Activated T-helper 2 cell treated with anti-CD3 and anti-CD28 coated beads, Interferon-gamma antibody, Interleukin-2, Interleukin-4, amounts not matched to agents 10 μg/mL and 5 μg/mL and 100 μg/mL, durations not matched to agents 14 hours and 24 hours and 36 hours (primary cell): ENCODE data around the gene GIMAP5. TPM values are rescaled to one million over a fixed set of nuclear protein-coding genes. Genes with fewer than 3 reads are reported as not detected.

Experiments used
- DNase-seq: peaks from one replicate; pipeline ENCODE4 v3.0.0; 2021; ENCODE audit warnings: low spot score
- H3K27ac Mint-ChIP-seq: one replicate; pipeline ENCODE4 v1.8.0; 2021; ENCODE audit warnings: mixed read lengths
- H3K27me3 Mint-ChIP-seq: one replicate; pipeline ENCODE4 v1.8.0; 2021; ENCODE audit warnings: low read depth, mixed read lengths
- H3K36me3 Mint-ChIP-seq: one replicate; pipeline ENCODE4 v1.8.0; 2021; ENCODE audit warnings: low read depth, mixed read lengths
- H3K4me1 Mint-ChIP-seq: one replicate; pipeline ENCODE4 v1.8.0; 2021; ENCODE audit warnings: low read depth, mixed read lengths
- H3K4me3 Mint-ChIP-seq: one replicate; pipeline ENCODE4 v1.8.0; 2021; ENCODE audit warnings: low read depth, mild to moderate bottlenecking, moderate library complexity, mixed read lengths
- H3K9me3 Mint-ChIP-seq: one replicate; pipeline ENCODE4 v1.8.0; 2021; ENCODE audit warnings: mixed read lengths
- intact Hi-C: fragments of 100-400 bp; cut with micrococcal nuclease; formaldehyde crosslinking; loops from one replicate; pipeline ENCODE4 v1.15.1; 2023
- total RNA-seq: library from RNA; stranded (reverse); gene quantifications from 2 replicates; pipeline ENCODE4 v1.2.3, GENCODE V29; 2022

Gene GIMAP5
- total RNA-seq, 1 donor from 2014 or later, result 46.7 TPM

DNA sequence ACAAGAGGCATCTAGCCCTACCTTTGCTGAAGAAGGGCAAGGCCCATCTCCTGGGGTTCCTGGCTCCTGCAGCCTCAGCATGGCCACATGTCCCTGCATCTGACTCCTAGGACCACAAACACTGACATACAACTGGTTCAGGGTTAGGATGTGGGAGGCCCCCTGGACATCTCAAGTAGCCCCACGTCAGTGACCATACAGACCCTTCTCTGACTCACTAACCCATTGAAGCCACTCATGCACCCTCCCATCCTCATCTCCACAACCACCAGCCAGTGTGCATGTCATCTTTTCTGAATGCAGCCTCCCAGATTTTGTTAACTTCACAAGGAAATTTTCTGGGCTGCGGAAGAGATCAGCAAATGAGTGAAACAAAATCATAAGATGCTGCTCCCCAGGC lies 44.7 kb downstream of the GIMAP5 start:
- Mint-ChIP-seq H3K27ac (no peak overlapping the region), H3K4me1 (peaks cover 2% of the 10 kb centered on the region), H3K9me3 (no peaks in the 10 kb centered on the region), H3K4me3 (no peak overlapping the region), H3K27me3 (peaks cover 25% of the 10 kb centered on the region), H3K36me3 (no peaks in the 10 kb centered on the region)
- DNase-seq, result no peak
- intact Hi-C loops, result no loop called here

DNA sequence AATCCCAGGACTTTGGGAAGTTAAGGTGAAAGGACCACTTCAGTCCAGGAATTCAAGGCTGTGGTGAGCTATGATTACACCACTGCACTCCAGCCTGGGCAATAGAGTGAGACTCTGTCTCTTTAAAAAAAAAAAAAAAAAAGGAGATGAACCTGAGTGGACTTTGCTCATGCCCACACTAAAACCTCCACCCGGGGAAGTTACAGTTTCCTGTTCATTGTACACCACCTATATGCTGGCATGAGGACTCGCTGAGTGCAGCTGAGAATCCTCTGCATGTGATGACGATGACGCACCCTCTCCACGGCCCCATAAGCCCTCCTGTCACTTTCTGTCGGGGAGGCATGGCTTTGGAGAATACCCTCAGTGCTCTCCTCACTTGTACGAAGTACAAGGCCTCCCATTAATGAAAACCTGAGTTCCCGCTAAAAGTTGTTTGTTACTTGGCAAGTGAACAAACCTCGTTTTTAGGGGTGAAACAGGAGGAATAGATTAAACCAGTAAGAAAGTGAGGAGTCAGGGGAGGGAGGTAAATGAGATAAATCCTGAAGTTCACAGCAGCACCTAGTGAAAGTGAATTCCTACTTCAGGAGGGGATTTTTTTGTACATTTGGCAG lies 47.0 kb downstream of the GIMAP5 start:
- H3K27me3 Mint-ChIP-seq, result peaks cover 15% of the 10 kb centered on the region
- no peaks in the 10 kb centered on the region for H3K9me3 Mint-ChIP-seq
- no peak overlapping the region for H3K4me3 Mint-ChIP-seq
- DNase-seq, result no peak
- intact Hi-C loops, result no loop called here
- no peaks in the 10 kb centered on the region for H3K36me3 Mint-ChIP-seq
- no peak overlapping the region for H3K27ac Mint-ChIP-seq
- peaks cover 2% of the 10 kb centered on the region for H3K4me1 Mint-ChIP-seq

DNA sequence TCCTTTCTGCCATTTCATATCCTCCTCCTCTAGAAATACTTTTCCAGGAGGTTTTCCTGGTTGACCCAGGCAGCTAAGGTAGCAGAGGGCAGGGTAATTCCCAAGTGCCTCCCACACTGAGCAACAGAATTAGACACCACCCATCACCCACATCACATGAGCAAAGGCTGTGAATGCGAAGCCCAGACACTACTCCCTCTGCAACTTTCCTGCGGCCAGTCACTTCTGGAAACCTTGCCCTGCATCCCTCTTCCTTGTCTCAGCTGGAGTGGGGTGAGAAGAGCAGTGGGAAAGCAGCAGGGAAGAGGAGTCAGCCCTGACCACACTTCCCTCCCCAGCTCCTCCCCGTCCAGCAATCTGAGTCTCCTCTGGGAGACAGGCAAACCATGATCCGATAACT lies 47.7 kb downstream of the GIMAP5 start:
- intact Hi-C loops, result no loop called here
- Mint-ChIP-seq H3K27me3 (peaks cover 15% of the 10 kb centered on the region), H3K36me3 (no peaks in the 10 kb centered on the region), H3K9me3 (no peaks in the 10 kb centered on the region), H3K27ac (no peak overlapping the region), H3K4me1 (peaks cover 2% of the 10 kb centered on the region), H3K4me3 (no peak overlapping the region)
- no peak for DNase-seq

DNA sequence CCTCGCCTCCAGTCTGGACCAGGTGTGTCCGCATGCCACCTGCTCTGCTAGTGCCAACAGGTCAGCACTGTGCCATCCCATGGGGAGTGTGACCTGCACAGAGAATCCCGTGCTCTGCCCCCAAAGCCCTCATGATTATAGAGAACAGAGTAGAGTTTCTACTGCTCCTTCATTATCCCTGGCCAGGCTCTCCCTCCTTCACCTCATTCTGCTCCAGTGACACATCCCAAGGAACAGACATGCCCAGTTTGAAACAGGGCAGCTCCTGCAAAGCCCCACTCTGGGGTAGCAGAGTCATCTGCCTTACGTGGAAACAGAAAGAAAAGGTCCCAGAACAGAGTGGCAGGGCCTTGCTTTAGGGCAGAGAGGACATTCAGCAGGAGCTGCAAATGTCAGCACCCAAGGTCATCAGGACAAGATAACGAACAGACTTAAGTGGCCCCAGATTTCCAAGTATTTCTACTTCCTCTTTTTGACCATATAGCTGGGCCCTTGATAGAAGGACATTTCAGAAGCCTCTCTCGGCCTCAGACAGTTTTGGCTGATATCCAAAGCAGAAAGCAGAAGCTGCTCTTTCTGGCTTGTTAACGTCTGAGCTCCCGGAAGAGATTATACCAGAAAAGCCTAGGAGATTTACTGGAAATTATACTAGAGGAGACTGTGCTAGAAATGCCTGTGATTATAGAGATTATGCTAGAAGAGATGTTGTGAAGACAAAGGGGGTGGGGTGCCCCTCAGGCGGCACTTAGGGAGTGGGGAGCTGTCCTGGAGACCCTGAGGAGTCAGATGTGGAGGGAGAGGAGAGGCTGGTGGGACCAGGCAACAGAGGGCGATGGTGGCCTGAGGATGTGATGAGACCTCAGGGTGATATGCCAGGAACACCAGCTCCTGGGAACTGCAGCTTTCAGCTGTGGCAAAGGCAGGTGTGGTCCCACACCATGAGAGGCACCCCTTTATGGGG lies 50.4 kb downstream of the GIMAP5 start:
- Mint-ChIP-seq H3K4me3 (no peak overlapping the region), H3K36me3 (no peaks in the 10 kb centered on the region), H3K27me3 (peaks cover 8% of the 10 kb centered on the region), H3K4me1 (peaks cover 2% of the 10 kb centered on the region), H3K9me3 (no peaks in the 10 kb centered on the region), H3K27ac (no peak overlapping the region)
- no peak for DNase-seq
- intact Hi-C loops, result no loop called here

DNA sequence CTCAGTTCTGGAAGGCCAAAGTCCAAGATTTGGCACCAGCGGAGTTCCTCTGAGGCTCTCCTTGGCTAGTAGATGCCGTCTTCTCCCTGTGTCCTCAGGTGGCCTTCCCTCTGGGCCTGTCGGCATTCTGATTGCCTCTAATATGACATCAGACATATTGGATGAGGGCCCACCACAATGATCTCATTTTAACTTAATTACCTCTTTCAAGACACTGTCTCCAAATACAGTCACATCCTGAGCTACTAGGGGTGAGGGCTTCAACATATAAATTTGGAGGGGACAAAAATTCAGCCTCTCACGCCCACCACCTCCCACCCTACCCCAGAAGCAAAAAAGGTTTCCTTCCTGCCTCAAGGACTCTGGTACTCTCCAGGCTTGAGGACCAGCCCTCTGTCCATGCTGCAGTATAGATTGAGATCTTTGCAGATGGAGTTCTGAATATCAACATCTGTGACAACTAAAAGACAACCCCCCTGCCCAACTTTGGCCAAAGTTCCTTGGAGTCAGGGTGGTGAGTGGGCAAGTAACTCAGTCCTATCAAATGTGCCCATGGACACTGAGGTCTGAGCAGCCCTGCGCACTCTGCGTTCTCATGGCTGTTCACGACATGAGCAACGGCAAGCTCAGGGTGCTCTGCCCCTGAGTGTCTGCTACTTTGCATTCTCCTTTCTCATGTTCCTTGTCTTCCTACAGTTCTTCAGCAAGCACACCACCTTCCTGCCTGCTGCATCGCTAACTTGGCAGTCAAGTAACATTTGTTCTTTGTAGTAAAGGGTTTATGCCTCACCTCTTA lies 51.5 kb downstream of the GIMAP5 start:
- Mint-ChIP-seq H3K27ac (no peak overlapping the region), H3K36me3 (no peaks in the 10 kb centered on the region), H3K9me3 (no peaks in the 10 kb centered on the region), H3K4me3 (no peak overlapping the region), H3K4me1 (peaks cover 2% of the 10 kb centered on the region), H3K27me3 (peaks cover 7% of the 10 kb centered on the region)
- intact Hi-C loops, result no loop called here
- DNase-seq, result no peak

DNA sequence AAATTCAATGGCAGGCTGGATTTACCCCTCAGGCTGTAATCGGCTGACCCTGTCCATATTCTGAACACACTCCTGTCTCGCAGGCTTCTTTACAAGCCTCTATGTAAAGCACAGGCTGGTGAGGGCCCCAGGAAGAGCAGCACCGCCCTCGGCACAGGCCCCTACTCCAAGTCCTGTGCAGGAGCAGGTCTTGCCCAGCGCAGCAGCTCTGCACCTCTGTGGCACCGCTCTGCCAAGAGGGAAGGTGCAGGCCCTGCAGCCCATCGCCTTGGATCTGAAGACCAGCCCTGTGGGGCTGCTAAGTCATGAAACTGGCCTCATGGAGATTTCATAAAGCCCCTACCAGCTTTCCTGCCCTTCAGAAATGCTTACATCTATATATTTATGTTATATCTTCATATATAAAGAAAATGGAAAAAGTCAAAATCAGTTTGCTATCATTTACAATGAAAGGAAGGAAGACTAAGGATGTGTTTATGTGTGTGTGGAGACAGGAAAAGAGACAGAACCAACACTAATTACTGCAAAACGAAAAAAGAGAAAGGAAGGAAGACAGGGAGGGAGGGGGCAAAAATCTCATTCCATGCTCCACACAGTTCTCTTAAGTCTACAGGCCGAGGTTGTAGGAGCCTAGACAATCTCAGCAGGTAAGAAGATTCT lies 53.3 kb downstream of the GIMAP5 start:
- Mint-ChIP-seq H3K9me3 (no peaks in the 10 kb centered on the region), H3K4me1 (peaks cover 2% of the 10 kb centered on the region), H3K27ac (no peak overlapping the region), H3K36me3 (no peaks in the 10 kb centered on the region), H3K27me3 (peaks cover 4% of the 10 kb centered on the region), H3K4me3 (no peak overlapping the region)
- no peak for DNase-seq
- intact Hi-C loops, result no loop called here

DNA sequence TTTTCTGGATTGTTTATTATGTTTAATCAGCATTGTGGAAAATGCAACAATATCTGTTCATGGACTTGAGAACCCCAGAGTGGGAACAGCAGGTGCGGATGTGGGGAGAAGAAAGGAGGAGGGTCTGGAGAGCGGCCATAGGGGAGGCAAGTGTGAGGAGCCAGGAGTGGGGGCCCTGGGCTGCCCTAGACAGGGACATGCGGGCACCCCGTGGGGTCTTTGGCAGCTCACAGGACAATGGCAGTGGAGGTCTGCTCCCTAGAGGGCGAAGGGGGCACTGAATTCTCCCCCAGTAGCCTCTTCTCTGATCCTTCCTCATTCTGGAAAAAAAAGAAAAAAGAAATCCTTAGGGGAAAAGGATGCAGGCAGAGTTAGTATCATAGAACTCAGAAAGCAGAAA lies 54.1 kb downstream of the GIMAP5 start:
- H3K9me3 Mint-ChIP-seq, result no peaks in the 10 kb centered on the region
- H3K4me3 Mint-ChIP-seq, result no peak overlapping the region
- intact Hi-C loops, result no loop called here
- H3K36me3 Mint-ChIP-seq, result no peaks in the 10 kb centered on the region
- no peak for DNase-seq
- H3K27me3 Mint-ChIP-seq, result peaks cover 5% of the 10 kb centered on the region
- no peak overlapping the region for H3K27ac Mint-ChIP-seq
- H3K4me1 Mint-ChIP-seq, result no peaks in the 10 kb centered on the region

DNA sequence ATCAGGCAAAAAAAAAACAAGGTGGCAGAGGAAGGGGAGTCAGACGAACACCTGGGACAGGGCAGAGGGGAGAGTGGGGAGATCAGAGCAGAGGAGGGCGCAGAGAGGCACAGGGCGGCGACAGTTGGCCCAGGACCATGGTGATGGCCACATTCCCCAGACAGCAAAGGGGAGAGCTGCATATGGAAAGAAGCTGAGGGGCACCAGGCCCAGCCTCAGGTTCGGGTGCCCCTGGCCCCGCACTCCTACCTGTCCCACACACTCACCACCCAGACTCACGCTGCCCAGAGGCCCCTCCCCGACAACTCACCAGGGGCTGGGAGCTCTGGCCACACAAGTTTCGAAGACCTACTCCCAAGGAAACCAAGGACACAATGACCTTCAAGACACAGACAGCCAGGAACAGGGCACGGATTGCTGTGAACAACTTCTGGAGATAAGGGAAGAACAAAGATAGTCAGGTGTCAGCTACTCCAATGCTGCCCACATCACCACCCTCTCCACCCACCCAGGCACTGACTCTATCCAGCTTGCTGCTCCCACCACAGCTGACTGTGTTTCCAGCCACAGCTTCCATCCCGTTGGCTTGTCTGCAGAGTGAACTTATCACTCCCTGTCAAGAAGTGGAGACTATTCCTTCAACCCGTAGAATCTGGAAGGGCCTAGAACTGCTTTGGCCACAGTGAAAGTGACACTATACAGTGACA lies 54.7 kb downstream of the GIMAP5 start:
- Mint-ChIP-seq H3K9me3 (no peaks in the 10 kb centered on the region), H3K36me3 (no peaks in the 10 kb centered on the region), H3K27ac (no peak overlapping the region), H3K4me1 (no peaks in the 10 kb centered on the region), H3K27me3 (peaks cover 6% of the 10 kb centered on the region), H3K4me3 (no peak overlapping the region)
- intact Hi-C loops, result no loop called here
- no peak for DNase-seq

Other genes starting within 250 kb of the GIMAP5 start
- gene GIMAP7, start 222.5 kb upstream of the GIMAP5 start, total RNA-seq, result 22.6 and 24.1 TPM in 2 replicates
- 36.7 and 39.1 TPM in 2 replicates for gene GIMAP4, start 170.0 kb upstream of the GIMAP5 start, total RNA-seq
- gene GIMAP6, start 105.0 kb upstream of the GIMAP5 start, total RNA-seq, result 25.8 and 29.4 TPM in 2 replicates
- gene GIMAP2, start 51.7 kb upstream of the GIMAP5 start, total RNA-seq, result 29.3 and 30.5 TPM in 2 replicates
- 3.9 and 4.5 TPM in 2 replicates for gene GIMAP1, start 20.8 kb upstream of the GIMAP5 start, total RNA-seq
- 0.14 TPM in 1 of 2 replicates, not detected in the other for gene TMEM176B, start 62.9 kb downstream of the GIMAP5 start, total RNA-seq
- not detected in 2 replicates for gene TMEM176A, start 63.4 kb downstream of the GIMAP5 start, total RNA-seq
- gene AOC1, start 115.1 kb downstream of the GIMAP5 start, total RNA-seq, result 0.16 TPM in 1 of 2 replicates, not detected in the other
- 0.30 and 0.41 TPM in 2 replicates for gene KCNH2, start 240.9 kb downstream of the GIMAP5 start, total RNA-seq